Stimulated activated CD4-positive, alpha-beta T cell treated with anti-CD3 and anti-CD28 coated beads, Interleukin-15, amount 100 ng/mL, for 24 hours (primary cell): ENCODE data around the gene APOB.
A peak's percentile ranks its signal among the peaks of the same experiment; 100 is the strongest.

ENCODE experiments used
- DNase-seq: peaks from one replicate; pipeline ENCODE4 v3.0.0-alpha.2; 2020

The APOB gene

GRCh38 chr2:21044694-21045371 lies 960 bp upstream of the APOB start:
- no peak for DNase-seq

DNA sequence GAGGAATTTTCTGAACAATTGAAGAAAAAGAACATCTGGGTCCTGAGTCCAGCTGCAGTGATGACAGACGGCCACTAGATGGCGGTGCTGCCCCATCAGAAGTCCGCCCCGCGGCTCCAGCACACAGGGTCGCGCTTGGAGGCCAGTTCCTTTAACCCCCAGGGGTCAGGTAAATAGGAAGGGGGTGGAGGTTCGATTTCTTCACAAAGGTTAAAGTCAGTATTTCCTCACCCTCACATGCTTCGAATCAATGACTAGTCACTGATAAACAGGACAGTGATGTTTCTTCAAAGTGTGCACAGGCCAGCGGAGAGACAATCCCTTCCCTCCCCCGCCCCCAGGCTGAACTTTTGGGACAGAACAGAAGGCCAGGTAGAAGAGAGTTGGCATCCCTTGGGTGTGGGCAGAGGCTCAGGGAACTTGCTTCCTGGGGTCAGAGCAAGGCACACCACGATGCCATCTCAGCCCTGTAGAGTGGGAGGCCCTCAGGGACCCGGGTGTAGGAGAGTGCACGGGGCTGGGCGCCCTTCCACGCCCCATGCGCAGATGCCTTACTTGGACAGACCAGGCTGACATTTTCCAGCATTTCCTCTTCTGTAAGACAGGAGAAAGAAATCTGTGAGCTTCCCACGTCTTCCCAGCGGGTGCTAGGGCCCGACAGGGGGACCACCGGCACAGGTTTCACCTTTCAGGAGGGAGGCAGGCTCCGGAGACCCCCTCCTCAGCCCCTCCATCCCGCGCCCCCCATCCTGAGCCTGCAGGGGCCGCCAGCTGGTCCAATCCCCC lies 722 bp downstream of the APOB start:
- DNase-seq: peak; percentile 66

GRCh38 chr2:21042708-21042957 lies 1.2 kb downstream of the APOB start:
- no peak for DNase-seq

DNA sequence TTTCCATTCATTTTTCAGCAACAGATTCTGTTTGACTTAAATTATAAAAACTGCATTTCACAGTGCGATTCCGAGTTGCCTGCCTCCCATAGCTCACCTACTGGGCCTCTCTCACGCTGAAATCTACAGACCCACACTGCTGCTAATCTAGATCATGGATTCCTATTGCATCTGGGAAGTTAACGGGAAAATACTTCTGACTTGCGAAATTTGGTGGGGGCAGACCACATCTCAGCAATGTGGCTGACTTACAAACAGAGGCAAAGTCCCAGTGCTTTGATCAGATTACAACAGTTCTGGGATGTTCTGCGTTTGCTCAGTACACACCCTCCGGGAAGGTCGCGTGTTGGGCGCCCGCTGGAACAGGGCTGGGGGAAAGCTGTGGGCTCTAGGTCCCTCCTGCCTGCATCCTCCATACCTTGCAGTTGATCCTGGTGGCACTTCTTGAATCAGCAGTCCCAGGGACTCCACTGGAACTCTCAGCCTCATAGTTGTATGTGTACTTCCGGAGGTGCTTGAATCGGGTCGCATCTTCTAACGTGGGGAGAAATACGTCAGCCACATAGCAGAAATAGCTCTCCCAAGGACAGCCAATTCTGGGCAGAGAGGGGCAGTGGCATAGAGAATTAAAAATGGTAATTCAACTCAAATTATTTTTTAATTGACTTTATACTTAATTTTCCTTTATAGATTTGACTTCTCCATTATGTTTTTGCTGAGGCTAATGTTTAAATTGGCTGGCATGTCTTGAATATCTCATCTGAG lies 1.7 kb downstream of the APOB start:
- no peak for DNase-seq

GRCh38 chr2:21041462-21041861 lies 2.4 kb downstream of the APOB start:
- no peak for DNase-seq

DNA sequence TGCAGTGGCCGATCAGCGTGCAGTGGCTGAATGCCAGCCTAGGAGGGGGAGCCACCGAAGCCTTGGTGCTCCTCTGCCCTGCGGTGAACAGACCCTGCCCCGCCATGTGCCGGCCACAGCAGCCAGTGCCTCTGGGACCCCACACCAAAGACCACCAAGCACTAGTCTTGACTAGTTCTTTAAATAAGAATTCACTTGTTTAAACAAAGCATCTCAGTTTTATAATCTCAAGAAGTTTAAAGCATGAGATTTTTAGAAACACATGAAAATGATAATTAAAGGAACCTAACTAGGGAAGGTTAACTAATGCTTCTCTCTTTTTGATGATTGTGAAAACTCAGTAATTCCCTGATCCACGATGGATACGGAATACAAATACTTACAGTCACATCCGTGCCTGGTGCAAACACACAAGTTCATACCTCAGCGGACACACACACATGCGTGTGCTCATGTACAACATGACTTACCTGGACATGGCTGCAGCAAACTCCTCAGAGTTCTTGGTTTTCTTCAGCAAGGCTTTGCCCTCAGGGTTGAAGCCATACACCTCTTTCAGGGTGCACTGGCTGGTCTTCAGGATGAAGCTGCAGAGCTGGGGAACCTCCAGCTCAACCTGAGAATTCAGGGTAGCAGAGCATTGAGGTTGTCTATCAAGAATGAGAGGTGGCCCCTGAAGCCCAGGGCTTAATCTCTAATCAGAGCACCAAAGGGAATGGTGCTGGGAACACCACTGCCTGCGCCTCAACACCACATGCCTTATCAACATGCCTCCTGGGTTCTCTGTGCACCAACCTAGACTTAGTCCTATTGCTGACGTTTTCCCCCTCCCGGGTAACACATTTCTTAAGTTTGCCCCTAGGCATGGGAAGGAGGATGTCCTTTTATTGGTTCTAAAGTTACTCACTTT lies 3.1 kb downstream of the APOB start:
- DNase-seq: no peak

DNA sequence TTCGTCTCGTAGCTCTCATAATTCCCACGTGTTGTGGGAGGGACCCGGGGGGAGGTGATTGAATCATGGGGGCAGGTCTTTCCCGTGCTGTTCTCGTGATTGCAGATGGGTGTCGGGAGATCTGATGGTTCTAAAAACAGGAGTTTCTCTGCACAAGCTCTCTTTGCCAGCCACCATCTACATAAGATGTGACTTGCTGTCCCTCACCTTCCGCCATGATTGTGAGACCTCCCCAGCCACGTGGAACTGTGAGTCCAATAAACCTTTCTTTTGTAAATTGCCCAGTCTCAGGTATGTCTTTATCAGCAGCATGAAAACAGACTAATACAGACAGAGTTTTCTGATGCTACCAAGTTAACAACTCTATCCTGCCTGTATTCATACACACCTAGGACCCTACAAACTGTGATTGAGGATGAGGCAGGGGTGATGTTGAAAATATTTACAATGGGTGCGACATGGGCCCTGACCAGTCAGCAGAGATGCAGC lies 3.9 kb downstream of the APOB start:
- DNase-seq: no peak

DNA sequence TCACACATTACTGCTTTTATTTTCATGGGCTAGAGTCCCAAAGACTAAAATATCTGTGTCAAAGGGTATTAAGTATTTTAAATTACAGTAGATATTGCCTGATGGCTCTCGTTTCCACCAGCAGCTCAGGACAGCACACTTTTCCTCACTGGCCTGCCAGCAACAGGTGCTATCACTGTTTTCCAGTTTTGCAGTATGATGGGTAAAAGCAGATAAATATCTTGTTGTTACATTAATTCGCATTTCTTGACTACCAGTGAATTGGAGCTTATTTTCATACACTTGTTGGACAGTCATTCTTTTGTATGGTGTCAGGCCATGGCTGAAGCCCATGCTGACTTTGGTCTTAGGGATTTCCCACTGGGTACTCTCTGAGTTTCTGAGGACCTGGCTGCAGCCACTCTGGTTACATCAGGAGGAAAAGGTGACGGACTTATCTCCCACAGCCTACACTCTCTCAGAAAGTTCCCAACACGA lies 4.8 kb downstream of the APOB start:
- no peak for DNase-seq

DNA sequence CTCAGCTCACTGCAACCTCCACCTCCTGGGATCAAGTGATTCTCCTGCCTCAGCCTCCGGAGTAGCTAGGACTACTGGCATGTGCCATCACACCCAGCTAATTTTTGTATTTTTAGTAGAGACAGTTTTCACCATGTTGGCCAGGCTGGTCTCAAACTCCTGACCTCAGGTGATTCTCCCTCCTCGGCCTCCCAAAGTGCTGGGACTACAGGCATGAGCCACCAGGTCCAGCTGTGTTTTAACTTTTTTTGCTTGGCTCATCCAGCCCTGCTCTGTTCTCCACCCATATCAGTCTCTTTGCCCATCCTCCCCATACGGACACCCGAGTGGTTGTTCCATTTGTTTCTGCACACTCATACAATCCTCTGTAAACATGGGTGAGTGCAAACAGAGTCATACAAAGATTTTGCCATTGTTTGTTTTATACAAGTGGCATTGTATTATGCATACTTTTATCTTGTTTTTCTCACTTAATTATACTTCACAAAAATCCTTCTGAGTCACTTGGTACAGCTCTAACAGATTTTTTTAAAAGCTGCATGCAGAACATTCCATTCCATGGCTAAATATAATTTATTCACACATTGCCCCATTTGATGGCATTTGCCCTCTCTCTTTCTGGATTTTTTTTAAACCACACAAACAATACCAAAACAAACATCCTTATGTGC lies 5.3 kb downstream of the APOB start:
- DNase-seq: no peak

DNA sequence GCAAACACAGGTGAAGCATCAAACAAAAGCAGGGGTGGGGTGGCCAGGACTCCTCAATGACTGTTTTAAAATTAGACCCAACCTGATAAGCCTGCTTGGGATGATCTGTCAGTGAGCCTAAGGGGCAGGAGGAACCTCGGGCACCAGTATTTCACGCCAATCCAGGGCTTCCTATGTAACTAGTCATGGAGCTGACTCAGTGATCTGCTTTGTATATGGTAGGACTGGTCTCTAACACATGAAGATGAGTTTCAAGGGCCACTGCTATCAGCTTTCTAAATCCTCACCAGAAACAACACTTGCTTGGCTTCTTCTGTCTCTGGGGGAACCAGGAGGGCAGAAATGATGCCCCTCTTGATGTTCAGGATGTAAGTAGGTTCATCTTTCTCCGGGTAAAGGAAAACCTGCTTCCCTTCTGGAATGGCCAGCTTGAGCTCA lies 6.2 kb downstream of the APOB start:
- DNase-seq: no peak

- DNase-seq: no peak
Observed at GRCh38 chr2:21036708-21037670, 6.9 kb downstream of the APOB start.

DNA sequence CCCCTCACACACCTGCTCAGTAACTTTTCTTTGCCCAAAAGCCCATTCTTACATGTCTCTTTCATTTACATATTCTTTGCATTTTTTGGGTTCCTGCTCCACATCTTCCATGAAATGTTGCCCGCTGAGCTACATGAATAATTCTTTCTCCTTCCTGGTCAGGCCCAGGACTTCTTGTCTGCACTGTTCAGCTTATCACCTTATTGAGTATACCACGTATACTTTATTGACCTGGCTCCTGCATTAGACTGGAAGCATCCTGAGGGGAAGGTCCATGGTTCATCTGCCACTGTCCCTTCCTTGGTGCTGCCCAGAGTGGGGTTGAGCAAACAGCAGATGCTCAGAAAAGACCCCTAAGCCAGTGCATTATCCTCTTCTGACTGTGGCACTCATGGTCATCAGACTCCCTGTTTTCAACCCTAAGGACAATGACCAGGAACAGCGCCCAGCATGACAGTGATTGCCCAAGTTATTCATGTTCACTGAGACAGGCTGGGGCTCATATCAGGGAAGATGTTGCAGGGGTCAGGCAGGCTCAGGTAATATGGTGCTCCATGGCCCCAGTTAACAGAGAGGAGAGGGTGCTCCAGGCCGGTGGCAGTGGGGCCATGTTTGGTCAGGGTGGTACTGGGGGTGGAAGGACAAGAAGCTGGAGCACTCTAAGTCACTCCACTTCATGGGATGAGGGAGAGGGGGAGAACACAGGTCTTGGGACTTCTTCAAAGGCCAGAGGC lies 7.7 kb downstream of the APOB start:
- no peak for DNase-seq

GRCh38 chr2:21035282-21035973 lies 8.4 kb downstream of the APOB start:
- no peak for DNase-seq

DNA sequence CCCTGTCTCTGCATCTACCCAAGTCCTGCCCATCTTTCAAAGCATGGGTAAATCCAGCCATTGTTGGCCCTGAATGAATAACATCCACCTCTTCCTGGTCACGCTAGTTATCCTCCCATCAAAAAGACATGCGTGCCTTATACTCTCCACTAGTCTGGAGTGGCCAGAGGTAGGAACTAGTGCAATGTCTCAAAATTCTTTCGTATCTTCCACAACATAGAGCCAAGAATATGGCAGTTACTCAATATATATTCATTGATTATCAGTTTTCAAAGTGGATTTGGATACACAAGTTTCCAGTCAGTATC lies 8.9 kb downstream of the APOB start:
- DNase-seq: no peak

DNA sequence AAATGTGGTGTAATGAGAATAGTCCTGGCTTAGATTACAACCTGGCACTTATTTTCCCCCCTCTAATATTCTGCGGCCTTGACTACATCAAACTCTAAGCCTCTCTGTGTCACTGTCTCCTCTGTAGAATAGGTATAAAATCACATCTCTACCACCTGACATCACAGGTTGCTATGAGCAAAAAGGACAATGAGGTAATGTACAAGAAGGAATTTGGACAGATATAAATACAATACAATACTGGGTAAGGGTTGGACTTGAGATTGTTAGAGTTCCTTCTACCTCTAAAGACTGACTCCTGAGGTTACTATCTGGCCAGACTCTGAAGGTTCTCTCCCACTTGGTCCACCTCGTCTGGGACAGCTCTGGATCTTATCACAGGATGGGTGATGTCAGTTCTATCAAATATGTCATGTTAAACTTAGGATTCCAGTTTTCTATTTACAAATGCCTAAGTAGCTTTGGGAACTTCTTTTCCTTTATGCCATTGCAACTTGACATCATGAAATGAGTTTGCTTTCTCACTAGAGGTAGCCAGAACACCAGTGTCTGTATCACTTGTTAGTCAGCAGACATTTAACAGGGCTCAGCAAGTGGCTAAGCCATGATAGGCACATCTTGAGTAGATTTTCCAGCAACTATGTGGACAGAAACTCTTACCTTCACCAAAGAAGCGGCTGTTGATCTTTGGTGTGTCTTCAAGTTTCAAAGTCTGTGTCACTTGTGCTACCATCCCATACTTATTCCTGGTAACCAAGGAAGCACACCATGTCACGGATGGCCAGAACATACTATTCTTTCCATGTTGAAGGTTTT lies 9.5 kb downstream of the APOB start:
- no peak for DNase-seq

- no peak for DNase-seq
Observed at GRCh38 chr2:21033237-21034155, 10.4 kb downstream of the APOB start.
